ENCODE measurements around the gene GUCA1C. TPM values are rescaled to one million over a fixed set of nuclear protein-coding genes. Genes with fewer than 3 reads are reported as not detected.

The GUCA1C gene
- total RNA-seq, 6 experiments from 2014 or later, result not detected

DNA sequence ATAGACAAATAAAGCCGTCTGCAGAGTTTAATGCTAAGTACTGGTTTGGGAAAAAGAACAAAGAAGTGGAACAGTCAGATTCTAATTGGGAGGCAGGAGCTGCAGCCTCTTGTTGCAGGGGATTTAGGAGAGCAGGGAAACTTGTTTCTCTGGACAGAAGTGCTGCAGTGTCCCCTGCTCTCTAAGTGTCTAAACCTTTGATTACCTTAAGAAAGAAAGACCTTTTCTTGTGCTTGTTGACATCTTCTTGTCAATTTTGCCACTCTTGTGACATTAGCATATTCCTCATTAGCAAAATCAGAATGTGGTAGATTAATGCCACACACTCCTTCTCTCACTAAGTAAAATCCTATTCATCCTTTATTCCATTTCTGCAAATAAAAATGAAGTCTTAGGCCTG lies 92.3 kb downstream of the GUCA1C start:
- DNase-seq (no peak), ATAC-seq (no peak)
- H3K4me3 ChIP-seq, result no peak overlapping the region
- 7% methylated on average over 1 of the region's 1 CpG for WGBS (ENCODE audit: insufficient coverage, low coverage, low lambda C conversion rate, missing lambda C conversion rate)
- no peaks in the 10 kb centered on the region for H3K27me3 ChIP-seq
- TF ChIP-seq, protein P1, sequence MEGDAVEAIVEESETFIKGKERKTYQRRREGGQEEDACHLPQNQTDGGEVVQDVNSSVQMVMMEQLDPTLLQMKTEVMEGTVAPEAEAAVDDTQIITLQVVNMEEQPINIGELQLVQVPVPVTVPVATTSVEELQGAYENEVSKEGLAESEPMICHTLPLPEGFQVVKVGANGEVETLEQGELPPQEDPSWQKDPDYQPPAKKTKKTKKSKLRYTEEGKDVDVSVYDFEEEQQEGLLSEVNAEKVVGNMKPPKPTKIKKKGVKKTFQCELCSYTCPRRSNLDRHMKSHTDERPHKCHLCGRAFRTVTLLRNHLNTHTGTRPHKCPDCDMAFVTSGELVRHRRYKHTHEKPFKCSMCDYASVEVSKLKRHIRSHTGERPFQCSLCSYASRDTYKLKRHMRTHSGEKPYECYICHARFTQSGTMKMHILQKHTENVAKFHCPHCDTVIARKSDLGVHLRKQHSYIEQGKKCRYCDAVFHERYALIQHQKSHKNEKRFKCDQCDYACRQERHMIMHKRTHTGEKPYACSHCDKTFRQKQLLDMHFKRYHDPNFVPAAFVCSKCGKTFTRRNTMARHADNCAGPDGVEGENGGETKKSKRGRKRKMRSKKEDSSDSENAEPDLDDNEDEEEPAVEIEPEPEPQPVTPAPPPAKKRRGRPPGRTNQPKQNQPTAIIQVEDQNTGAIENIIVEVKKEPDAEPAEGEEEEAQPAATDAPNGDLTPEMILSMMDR (IDR thresholded peaks at IDR 0.05), result no peak
- TF ChIP-seq POLR2A (IDR thresholded peaks at IDR 0.05), result no peak
- intact Hi-C loops (cut with DNase I), result no loop called here
- H3K9me3 ChIP-seq, result no peaks in the 10 kb centered on the region
- H3K36me3 ChIP-seq, result no peaks in the 10 kb centered on the region
- no peak overlapping the region for H3K27ac ChIP-seq
- no peaks in the 10 kb centered on the region for H3K4me1 ChIP-seq

Other genes with a start within 250 kb of the GUCA1C start
- not detected for gene RETNLB, start 196.5 kb downstream of the GUCA1C start, total RNA-seq
- 1 to 10 TPM in 2 of 6 experiments, under 1 TPM in 1, not detected in 3; 0.27 to 1.9 (median 1.5) TPM for gene TRAT1, start 131.1 kb downstream of the GUCA1C start, total RNA-seq
- gene MORC1, start 164.3 kb upstream of the GUCA1C start, total RNA-seq, result under 1 TPM in 4 of 6 experiments, not detected in 2; 0.07 to 0.16 (median 0.14) TPM
- 10 to 100 TPM in 3 of 6 experiments, 1 to 10 TPM in 3; 3.3 to 12.6 (median 9.5) TPM for gene C3orf85, start 182.8 kb upstream of the GUCA1C start, total RNA-seq

Data from right lobe of liver (tissue), 6 donors.